ENCODE data around the gene ASAP3.

DNA sequence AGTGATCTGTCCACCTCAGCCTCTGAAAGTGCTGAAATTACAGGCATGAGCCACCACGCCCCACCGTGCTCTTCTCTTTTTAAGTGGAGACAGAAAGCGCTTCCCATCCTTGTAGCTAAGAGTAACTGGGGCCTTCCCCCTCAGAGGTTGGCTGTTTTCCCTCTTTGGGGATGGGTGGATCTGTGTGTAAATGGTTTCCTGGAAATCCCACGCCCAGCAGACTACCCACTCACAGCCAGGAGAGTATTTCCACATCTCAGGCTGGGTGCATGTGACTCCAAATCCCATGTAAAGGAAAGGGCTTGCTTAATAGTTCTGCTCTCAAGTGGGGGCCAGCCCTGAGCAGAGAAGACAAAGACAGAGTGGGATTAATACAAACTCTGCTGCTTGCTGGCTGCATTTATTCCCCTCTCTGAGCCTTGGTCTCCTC, 39.9 kb downstream of the ASAP3 start:
- no peak for TF ChIP-seq FOXJ3 (CRISPR knock-in tag; IDR thresholded peaks at IDR 0.05; ENCODE audit: borderline replicate concordance)
- no peak for TF ChIP-seq NR2C2 (CRISPR knock-in tag; IDR thresholded peaks at IDR 0.05)
- TF ChIP-seq CREB1 (CRISPR knock-in tag; IDR thresholded peaks at IDR 0.05): no peak
- TF ChIP-seq ATF3 (CRISPR knock-in tag; conservative IDR thresholded peaks at IDR 0.05): no peak

Data from WTC11 (cell line).